Raji (cell line): ENCODE data around the gene POLR2H.

ENCODE experiments used
- POLR2A ChIP-seq: IDR thresholded peaks from 2 replicates; pipeline ENCODE4 v1.6.1; 2011; ENCODE audit warnings: low read depth, low read length, control low read depth; ENCODE audit not compliant: insufficient read depth

The POLR2H gene

GRCh38 chr3:184368586-184369183, 7.2 kb downstream of the POLR2H start:
- TF ChIP-seq POLR2A = no peak

DNA sequence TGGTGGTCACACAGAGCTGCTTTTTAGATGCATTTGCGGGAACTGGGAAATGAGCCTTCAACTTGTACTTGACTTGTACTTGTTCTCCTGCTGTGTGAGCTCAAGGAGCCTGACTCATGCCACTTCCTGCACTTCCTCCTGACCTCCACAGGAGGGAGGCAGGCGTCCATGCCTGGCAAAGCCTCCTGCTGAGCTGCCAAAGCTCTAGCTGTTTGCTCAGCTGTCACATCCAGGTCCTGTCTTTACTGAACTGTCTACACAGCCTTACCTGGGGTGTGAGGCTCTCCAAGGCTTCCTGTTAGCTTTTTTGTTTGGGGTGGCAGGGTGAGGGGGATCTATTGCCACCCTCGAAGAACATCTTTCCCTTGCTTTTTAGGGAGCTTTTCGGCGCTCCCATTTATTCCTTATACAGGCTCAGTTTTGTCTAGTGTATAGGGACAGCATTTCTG, 10.1 kb downstream of the POLR2H start:
- TF ChIP-seq POLR2A = no peak

GRCh38 chr3:184372296-184372821, 10.8 kb downstream of the POLR2H start:
- TF ChIP-seq POLR2A = no peak

DNA sequence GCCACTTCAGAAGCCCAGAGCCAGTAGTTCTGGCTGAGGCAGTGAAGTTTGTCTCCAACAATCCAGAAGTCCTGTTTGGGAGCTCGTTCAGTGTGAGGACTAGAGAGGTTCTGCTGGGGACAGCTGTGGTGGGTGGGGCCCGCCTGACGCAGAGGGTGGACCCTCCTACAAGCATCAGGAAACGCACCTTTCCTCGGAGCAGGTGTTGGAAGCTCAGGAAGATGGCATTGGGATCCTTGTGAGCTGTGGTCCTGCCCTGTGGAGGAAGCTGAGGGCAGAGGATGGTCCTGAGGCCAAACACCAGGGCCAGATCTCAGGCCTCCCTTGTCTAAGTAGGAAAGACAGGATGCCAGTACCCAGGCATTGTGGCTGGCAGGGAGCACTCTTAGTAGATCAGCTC, 11.4 kb downstream of the POLR2H start:
- no peak for TF ChIP-seq POLR2A

DNA sequence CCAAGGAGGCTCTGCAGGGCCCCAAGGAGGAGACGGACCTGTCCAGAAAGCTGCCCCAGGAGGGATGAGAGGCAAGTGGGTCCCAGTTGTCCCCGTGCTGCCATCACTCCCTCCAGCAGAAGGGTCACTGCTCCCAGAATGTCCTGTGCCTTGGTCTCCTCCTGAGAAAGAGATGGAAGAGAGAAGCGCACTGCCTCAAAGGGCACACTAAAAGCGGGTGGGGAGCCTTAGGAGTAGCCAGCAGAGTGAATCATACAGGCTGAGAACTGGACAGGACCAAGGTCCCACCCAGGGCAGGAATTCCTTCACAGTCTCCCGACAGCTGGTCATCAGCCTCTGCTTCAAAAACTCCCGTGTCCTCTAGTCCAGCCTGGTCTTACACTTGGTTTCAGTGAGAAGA, 11.9 kb downstream of the POLR2H start:
- no peak for TF ChIP-seq POLR2A

DNA sequence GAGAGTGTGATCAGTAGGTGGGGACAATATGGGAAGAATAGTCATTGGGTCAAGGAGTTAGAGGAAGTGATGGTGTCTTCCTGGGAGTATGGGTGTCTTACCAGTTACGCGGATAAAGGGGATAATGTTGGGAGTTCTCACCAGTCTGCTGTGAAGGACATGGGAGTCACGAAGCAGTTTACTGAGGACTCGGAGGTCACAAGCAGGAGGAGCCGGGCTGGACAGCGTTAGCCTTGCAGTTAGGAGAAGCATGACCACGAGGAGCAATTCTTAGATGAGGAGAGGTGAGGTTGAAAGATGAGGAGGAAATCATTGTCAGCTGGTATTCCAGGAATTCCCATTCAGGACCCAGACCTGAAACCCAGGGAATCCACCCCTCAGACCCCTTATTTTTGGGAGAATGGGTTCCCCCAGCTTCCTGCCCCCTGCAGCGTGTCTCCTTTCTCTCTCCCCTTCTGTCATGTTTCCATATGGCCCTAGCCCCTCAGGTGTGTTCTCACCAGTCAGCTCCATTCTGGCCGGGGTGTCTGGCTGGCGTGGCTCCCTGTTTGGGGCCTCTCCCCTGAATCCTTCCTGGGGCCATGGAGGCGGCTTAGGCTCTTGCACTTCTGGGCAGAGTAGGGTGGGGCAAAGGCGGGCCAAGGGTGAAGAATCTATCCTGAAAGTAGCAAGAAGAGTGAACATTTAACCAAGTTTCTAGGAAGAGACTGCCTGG, 14.4 kb downstream of the POLR2H start:
- no peak for TF ChIP-seq POLR2A

- TF ChIP-seq POLR2A = no peak
These were observed 15.9 kb downstream of the POLR2H start for GRCh38 chr3:184377374-184377773.

DNA sequence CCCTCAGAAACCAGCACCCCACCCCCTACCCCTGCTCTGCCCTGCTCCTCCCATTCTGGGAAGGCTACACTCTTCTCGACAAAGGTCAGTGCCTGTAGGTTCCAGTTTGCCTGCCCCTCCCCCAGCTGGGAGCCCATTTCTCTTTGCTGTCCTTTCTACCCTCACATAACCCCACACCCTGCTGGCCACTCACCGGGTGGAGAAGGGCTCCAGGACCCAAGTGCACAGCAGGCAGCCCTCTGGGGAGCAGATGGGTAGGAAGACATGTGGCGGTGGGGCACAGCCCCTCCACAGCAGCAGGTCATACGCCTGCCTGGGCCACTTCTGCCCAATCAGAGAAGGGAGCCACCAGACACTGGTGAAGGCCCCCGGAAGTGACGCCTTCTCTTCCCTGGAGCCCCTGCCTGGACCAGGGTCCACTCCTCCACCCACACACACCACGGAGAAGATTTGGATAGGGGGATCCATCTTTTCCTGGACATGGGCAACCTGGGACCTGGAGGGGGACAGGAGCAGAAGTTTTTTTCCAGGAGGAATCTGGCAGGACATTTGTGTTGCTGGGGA, 16.5 kb downstream of the POLR2H start, which contains the start of gene THPO:
THPO (minus strand) TSS at position 326 of the 564 bp plus-strand sequence. CDS start 1,948 bp downstream, outside the sequence.
- TF ChIP-seq POLR2A = no peak

DNA sequence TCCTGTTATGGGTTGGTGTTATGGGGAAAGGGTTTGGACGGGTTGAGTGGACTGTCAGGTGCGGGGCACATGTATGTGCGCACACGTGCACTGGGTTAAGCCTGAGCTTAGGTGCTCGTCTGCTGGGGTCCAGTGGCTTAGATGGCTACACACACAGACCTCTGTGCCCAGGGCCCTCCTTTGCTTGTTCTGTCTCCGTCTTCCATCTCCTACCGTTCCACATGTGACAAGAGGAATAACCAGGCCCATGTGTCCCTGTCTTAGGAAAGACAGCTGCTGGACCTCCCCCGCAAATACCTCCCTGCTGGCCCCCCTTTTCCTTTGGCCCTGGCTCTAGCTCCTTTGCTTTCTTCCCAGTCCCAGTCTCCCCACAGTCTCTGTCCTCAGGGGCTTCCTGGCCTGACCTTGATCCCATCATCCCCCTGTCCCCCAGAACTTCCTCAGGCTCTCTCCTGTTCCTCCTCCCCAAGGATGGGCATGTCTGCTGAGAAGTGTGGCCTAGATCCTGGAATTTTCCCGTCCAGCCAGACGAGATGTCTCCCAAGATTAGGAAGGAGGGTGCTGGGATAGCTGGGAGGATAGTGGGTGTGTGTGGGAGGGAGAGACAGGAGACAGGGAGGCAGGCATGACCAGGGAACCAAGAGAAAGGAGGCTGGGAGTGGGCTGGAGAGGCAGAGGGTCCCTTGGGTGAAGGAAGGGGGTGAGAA, 17.3 kb downstream of the POLR2H start:
- no peak for TF ChIP-seq POLR2A

- no peak for TF ChIP-seq POLR2A
These were observed 18.1 kb downstream of the POLR2H start, which contains the start of gene CHRD for GRCh38 chr3:184379358-184380184. Gene CHRD (plus strand): TSS chr3:184380054. CDS start chr3:184380319, 265 bp downstream.

DNA sequence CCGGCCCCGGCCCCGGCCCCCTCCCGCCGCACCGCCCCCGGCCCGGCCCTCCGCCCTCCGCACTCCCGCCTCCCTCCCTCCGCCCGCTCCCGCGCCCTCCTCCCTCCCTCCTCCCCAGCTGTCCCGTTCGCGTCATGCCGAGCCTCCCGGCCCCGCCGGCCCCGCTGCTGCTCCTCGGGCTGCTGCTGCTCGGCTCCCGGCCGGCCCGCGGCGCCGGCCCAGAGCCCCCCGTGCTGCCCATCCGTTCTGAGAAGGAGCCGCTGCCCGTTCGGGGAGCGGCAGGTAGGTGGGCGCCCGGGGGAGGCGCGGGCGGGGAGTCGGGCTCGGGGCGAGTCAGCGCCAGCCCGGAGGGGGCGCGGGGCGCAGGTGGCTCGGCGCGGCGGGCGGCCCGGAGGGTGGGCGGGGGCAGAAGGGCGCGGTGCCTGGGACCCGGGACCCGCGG, 18.7 kb downstream of the POLR2H start:
- TF ChIP-seq POLR2A = no peak

DNA sequence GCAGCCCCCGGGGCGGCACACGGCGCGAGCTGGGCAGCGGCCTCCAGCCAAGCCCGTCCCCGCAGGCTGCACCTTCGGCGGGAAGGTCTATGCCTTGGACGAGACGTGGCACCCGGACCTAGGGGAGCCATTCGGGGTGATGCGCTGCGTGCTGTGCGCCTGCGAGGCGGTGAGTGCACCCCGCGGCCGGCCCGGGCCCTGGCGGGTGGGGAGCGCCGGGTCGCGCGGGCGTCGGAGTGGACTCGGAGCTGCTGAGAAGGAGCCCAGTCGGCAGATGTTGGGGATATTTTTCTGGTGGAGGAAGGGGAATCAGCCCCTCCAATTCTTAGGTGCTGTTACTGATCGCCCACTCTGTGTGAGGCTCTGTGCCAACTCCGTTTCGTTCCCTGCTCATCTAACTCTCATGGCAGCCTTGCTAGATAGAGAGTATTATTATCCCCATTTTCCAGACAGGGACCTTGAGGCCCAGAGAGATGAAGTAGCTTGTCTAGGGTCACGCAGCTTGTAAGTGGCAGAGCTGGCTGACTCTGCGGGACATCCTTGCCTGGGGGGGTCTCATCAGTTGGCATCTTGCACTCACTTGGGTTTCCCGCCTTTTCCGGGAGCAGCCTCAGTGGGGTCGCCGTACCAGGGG, 19.2 kb downstream of the POLR2H start:
- TF ChIP-seq POLR2A = no peak

- TF ChIP-seq POLR2A = no peak
These were observed 20.0 kb downstream of the POLR2H start for GRCh38 chr3:184381261-184382224.
